ENCODE results near the gene TBC1D14.

- TF ChIP-seq ELK1 (IDR thresholded peaks at IDR 0.05; ENCODE audit: borderline replicate concordance, low read depth, low read length) (no peak), RAD21 (IDR thresholded peaks at IDR 0.05; ENCODE audit: low read length) (no peak), POLR2A (IDR thresholded peaks at IDR 0.05; ENCODE audit: low read depth, low read length) (no peak), BHLHE40 (IDR thresholded peaks at IDR 0.05; ENCODE audit: low read depth, low read length) (no peak), USF2 (IDR thresholded peaks at IDR 0.05; ENCODE audit: low read depth, low read length) (no peak), MAFK (IDR thresholded peaks at IDR 0.05; ENCODE audit: low read depth, low read length) (no peak), CTCF (conservative IDR thresholded peaks at IDR 0.05; ENCODE audit: low read depth, low read length) (no peak), RCOR1 (IDR thresholded peaks at IDR 0.05; ENCODE audit: insufficient replicate concordance, low read length) (no peak), NFE2L2 (IDR thresholded peaks at IDR 0.05; ENCODE audit: low read depth, low read length) (no peak), CEBPB (IDR thresholded peaks at IDR 0.05; ENCODE audit: low read depth, low read length) (no peak), SMC3 (IDR thresholded peaks at IDR 0.05; ENCODE audit: low read depth, low read length) (no peak), MAZ (IDR thresholded peaks at IDR 0.05; ENCODE audit: borderline replicate concordance, low read depth, low read length) (no peak)
Measured at GRCh38 chr4:6990661-6991060, 81.0 kb downstream of the TBC1D14 start.
